HepG2 (cell line): ENCODE measurements around the gene TP53TG5. TPM values are rescaled to one million over a fixed set of nuclear protein-coding genes. Genes with fewer than 3 reads are reported as not detected.

Source experiments
- AGO1 ChIP-seq: fragments of 200-400 bp; formaldehyde crosslinking; IDR thresholded peaks from 2 replicates; pipeline ENCODE4 v1.6.1; 2017; ENCODE audit warnings: mild to moderate bottlenecking, low read depth, low read length, moderate library complexity; ENCODE audit not compliant: poor library complexity, severe bottlenecking
- DR1 ChIP-seq: sonication (generic); formaldehyde crosslinking; IDR thresholded peaks from 2 replicates; pipeline ENCODE4 v1.8.0; 2021; ENCODE audit warnings: mild to moderate bottlenecking, missing genetic modification reagents, inconsistent platforms
- HNRNPUL1 ChIP-seq: fragments of 200-400 bp; formaldehyde crosslinking; IDR thresholded peaks from 2 replicates; pipeline ENCODE4 v1.6.1; 2017; ENCODE audit warnings: low read depth, mild to moderate bottlenecking, low read length, moderate library complexity
- IRF2 ChIP-seq: IDR thresholded peaks from 2 replicates; pipeline ENCODE4 v1.6.1; 2018; ENCODE audit warnings: missing genetic modification reagents, missing compliant biosample characterization
- JARID2 ChIP-seq: sonication (generic); formaldehyde crosslinking; IDR thresholded peaks from 2 replicates; pipeline ENCODE4 v1.8.1; 2023; ENCODE audit warnings: missing genetic modification reagents, inconsistent platforms; ENCODE audit not compliant: insufficient replicate concordance
- KAT2B ChIP-seq: fragments of 150-350 bp; IDR thresholded peaks from 2 replicates; pipeline ENCODE4 v1.6.1; 2014; ENCODE audit warnings: low read depth, low read length, borderline replicate concordance
- KLF16 ChIP-seq, 2 experiments: sonication (generic) in 1 of 2; formaldehyde crosslinking in 1 of 2; IDR thresholded peaks; 2 replicates each; pipeline versions ENCODE4 v1.6.1 to v1.8.0; 2016 to 2023; ENCODE audit warnings: missing genetic modification reagents in 2 of 2, missing compliant biosample characterization in 1 of 2
- NFATC3 ChIP-seq: sonication (generic); formaldehyde crosslinking; IDR thresholded peaks from 2 replicates; pipeline ENCODE4 v1.5.1; 2020; ENCODE audit warnings: mild to moderate bottlenecking, missing genetic modification reagents
- NFE2 ChIP-seq: sonication (generic); formaldehyde crosslinking; IDR thresholded peaks from 2 replicates; pipeline ENCODE4 v1.4.0; 2020; ENCODE audit warnings: missing genetic modification reagents
- RXRA ChIP-seq: sonication (generic); formaldehyde crosslinking; IDR thresholded peaks from 2 replicates; pipeline ENCODE4 v1.5.1; 2020; ENCODE audit warnings: missing genetic modification reagents
- SMAD9 ChIP-seq: sonication (generic); formaldehyde crosslinking; IDR thresholded peaks from 2 replicates; pipeline ENCODE4 v1.5.1; 2020; ENCODE audit warnings: mild to moderate bottlenecking, missing genetic modification reagents
- SOX5 ChIP-seq: IDR thresholded peaks from 2 replicates; pipeline ENCODE4 v1.6.1; 2016; ENCODE audit warnings: borderline replicate concordance
- ZNF232 ChIP-seq: sonication (generic); formaldehyde crosslinking; IDR thresholded peaks from 2 replicates; pipeline ENCODE4 v1.4.0; 2020; ENCODE audit warnings: missing genetic modification reagents, borderline replicate concordance
- ZNF382 ChIP-seq: sonication (generic); formaldehyde crosslinking; IDR thresholded peaks from 2 replicates; pipeline ENCODE4 v1.5.0; 2020; ENCODE audit warnings: missing genetic modification reagents, mild to moderate bottlenecking, borderline replicate concordance
- ZNF546 ChIP-seq: sonication (generic); formaldehyde crosslinking; conservative IDR thresholded peaks from 2 replicates; pipeline ENCODE4 v1.8.1; 2023; ENCODE audit warnings: mild to moderate bottlenecking, missing genetic modification reagents
- ZNF558 ChIP-seq: sonication (generic); formaldehyde crosslinking; IDR thresholded peaks from 2 replicates; pipeline ENCODE4 v1.9.0; 2022; ENCODE audit warnings: mild to moderate bottlenecking, missing genetic modification reagents, borderline replicate concordance
- ZNF790 ChIP-seq: sonication (generic); formaldehyde crosslinking; IDR thresholded peaks from 2 replicates; pipeline ENCODE4 v1.8.0; 2022; ENCODE audit warnings: missing genetic modification reagents, mild to moderate bottlenecking, borderline replicate concordance
- polyA plus RNA-seq, 8 experiments: library from polyadenylated mRNA; depleted of rRNA in 3 of 8; stranded (reverse) in 7 of 8; unstranded in 1 of 8; fragments of >200 nt; fragmentation: Illumina TruSeq in 4 of 8; extraction: Trizol in 4 of 8; gene quantifications; 2 replicates each; pipeline versions ENCODE4 v1.2.1 to v1.2.3, GENCODE V29; 2011 to 2016; ENCODE audit warnings: low read depth in 4 of 8, missing spikeins in 1 of 8, mixed read lengths in 1 of 8; ENCODE audit not compliant: insufficient read depth in 1 of 8
- total RNA-seq, 5 experiments: library from RNA; depleted of rRNA; stranded (reverse); fragments of >200 nt; fragmentation: Illumina TruSeq; extraction: Trizol; gene quantifications; 2 replicates each; pipeline ENCODE4 v1.2.3, GENCODE V29; 2016; ENCODE audit warnings: low read depth in 1 of 5
- TF ChIP-seq, protein P1 (sequence below): IDR thresholded peaks from 2 replicates; pipeline ENCODE4 v1.6.1; 2018; ENCODE audit warnings: missing genetic modification reagents
- TF ChIP-seq, protein P2 (sequence below): sonication (generic); formaldehyde crosslinking; IDR thresholded peaks from 2 replicates; pipeline ENCODE4 v1.9.0; 2021; ENCODE audit warnings: mild to moderate bottlenecking, missing genetic modification reagents
- TF ChIP-seq, protein P3 (sequence below): sonication (generic); formaldehyde crosslinking; conservative IDR thresholded peaks from 2 replicates; pipeline ENCODE4 v1.4.0; 2020; ENCODE audit warnings: missing genetic modification reagents

TP53TG5 gene
- total and polyA plus RNA-seq, 2 of the 13 experiments (the other 11 are each of a cell fraction or from before 2014, with no cell fraction given) = 0.11 TPM; not detected in 1

DNA sequence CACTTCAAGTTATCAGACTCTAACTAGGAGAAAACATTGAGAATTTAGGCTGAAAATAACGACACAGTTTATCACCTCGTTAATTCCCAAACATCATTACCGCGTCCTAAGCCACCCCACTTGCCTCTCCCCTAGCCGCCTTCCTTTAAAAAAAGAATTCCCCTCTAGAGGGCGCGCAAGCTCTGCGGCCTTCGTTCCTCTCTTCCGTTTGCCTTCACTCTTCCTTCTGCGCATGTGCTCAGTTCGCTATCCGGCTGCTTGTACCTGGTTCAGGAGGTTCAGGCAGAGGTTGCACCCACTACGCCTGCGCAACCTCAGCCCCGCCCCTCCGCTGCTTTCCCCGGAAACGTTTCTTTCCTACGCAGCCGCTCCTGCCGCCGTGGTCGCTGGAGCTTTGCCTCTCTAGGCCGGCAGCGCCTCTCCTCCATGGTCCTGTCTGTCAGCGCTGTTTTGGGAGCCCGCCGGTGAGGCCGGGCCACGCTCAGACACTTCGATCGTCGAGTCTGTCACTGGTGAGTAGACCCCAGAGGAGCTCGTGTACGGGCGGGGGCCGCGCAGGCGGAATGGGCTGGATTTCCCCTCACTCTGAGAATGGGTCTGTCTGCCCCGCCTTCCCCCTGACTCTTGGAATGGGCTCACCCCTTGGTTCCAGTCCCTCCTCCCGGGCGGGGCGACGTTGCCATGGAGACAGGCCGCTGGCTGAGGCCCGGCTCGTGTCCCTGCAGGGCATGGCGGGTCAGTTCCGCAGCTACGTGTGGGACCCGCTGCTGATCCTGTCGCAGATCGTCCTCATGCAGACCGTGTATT, 15.1 kb downstream of the TP53TG5 start, which contains the start of gene SYS1 (continued):
- TF ChIP-seq NFE2 (peak; percentile 14), AGO1 (peak; percentile 86), ZNF232 (CRISPR knock-in tag) (peak; percentile 77; the same call in 1 of the 2 replicates), IRF2 (CRISPR knock-in tag) (peak; percentile 93), SMAD9 (CRISPR knock-in tag) (no peak; the same call in 1 of the 2 replicates), ZNF558 (CRISPR knock-in tag) (peak; percentile 84; the same call in 1 of the 2 replicates), ZNF790 (CRISPR knock-in tag) (peak; percentile 61; the same call in 1 of the 2 replicates), HNRNPUL1 (no peak), DR1 (CRISPR knock-in tag) (peak; percentile 79), NFATC3 (no peak; the same call in 1 of the 2 replicates), KLF16 (CRISPR knock-in tag; IDR thresholded peaks at IDR 0.05) (peak in 1 of 2 experiments; percentile 99; a peak in 2 of 4 replicates), KAT2B (no peak), ZNF382 (CRISPR knock-in tag) (no peak), ZNF546 (CRISPR knock-in tag) (no peak; the same call in 1 of the 2 replicates), JARID2 (CRISPR knock-in tag) (no peak), SOX5 (CRISPR knock-in tag) (peak; percentile 54; the same call in 1 of the 2 replicates), RXRA (CRISPR knock-in tag) (peak; percentile 93)
- TF ChIP-seq, protein P1, sequence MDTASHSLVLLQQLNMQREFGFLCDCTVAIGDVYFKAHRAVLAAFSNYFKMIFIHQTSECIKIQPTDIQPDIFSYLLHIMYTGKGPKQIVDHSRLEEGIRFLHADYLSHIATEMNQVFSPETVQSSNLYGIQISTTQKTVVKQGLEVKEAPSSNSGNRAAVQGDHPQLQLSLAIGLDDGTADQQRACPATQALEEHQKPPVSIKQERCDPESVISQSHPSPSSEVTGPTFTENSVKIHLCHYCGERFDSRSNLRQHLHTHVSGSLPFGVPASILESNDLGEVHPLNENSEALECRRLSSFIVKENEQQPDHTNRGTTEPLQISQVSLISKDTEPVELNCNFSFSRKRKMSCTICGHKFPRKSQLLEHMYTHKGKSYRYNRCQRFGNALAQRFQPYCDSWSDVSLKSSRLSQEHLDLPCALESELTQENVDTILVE (CRISPR knock-in tag) = peak; percentile 94
- TF ChIP-seq, protein P2, sequence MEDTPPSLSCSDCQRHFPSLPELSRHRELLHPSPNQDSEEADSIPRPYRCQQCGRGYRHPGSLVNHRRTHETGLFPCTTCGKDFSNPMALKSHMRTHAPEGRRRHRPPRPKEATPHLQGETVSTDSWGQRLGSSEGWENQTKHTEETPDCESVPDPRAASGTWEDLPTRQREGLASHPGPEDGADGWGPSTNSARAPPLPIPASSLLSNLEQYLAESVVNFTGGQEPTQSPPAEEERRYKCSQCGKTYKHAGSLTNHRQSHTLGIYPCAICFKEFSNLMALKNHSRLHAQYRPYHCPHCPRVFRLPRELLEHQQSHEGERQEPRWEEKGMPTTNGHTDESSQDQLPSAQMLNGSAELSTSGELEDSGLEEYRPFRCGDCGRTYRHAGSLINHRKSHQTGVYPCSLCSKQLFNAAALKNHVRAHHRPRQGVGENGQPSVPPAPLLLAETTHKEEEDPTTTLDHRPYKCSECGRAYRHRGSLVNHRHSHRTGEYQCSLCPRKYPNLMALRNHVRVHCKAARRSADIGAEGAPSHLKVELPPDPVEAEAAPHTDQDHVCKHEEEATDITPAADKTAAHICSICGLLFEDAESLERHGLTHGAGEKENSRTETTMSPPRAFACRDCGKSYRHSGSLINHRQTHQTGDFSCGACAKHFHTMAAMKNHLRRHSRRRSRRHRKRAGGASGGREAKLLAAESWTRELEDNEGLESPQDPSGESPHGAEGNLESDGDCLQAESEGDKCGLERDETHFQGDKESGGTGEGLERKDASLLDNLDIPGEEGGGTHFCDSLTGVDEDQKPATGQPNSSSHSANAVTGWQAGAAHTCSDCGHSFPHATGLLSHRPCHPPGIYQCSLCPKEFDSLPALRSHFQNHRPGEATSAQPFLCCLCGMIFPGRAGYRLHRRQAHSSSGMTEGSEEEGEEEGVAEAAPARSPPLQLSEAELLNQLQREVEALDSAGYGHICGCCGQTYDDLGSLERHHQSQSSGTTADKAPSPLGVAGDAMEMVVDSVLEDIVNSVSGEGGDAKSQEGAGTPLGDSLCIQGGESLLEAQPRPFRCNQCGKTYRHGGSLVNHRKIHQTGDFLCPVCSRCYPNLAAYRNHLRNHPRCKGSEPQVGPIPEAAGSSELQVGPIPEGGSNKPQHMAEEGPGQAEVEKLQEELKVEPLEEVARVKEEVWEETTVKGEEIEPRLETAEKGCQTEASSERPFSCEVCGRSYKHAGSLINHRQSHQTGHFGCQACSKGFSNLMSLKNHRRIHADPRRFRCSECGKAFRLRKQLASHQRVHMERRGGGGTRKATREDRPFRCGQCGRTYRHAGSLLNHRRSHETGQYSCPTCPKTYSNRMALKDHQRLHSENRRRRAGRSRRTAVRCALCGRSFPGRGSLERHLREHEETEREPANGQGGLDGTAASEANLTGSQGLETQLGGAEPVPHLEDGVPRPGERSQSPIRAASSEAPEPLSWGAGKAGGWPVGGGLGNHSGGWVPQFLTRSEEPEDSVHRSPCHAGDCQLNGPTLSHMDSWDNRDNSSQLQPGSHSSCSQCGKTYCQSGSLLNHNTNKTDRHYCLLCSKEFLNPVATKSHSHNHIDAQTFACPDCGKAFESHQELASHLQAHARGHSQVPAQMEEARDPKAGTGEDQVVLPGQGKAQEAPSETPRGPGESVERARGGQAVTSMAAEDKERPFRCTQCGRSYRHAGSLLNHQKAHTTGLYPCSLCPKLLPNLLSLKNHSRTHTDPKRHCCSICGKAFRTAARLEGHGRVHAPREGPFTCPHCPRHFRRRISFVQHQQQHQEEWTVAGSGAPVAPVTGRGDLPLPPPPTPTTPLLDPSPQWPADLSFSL (CRISPR knock-in tag) = no peak
- TF ChIP-seq, protein P3, sequence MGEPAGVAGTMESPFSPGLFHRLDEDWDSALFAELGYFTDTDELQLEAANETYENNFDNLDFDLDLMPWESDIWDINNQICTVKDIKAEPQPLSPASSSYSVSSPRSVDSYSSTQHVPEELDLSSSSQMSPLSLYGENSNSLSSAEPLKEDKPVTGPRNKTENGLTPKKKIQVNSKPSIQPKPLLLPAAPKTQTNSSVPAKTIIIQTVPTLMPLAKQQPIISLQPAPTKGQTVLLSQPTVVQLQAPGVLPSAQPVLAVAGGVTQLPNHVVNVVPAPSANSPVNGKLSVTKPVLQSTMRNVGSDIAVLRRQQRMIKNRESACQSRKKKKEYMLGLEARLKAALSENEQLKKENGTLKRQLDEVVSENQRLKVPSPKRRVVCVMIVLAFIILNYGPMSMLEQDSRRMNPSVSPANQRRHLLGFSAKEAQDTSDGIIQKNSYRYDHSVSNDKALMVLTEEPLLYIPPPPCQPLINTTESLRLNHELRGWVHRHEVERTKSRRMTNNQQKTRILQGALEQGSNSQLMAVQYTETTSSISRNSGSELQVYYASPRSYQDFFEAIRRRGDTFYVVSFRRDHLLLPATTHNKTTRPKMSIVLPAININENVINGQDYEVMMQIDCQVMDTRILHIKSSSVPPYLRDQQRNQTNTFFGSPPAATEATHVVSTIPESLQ = no peak; the same call in 1 of the 2 replicates
